Measurements from ENCODE around the gene PARVA. TPM values are rescaled to one million over a fixed set of nuclear protein-coding genes. Genes with fewer than 3 reads are reported as not detected.

Gene PARVA
- total and polyA plus RNA-seq, 2 of the 4 experiments (the other 2 are of a cell fraction): 65.2 to 80.2 TPM

DNA sequence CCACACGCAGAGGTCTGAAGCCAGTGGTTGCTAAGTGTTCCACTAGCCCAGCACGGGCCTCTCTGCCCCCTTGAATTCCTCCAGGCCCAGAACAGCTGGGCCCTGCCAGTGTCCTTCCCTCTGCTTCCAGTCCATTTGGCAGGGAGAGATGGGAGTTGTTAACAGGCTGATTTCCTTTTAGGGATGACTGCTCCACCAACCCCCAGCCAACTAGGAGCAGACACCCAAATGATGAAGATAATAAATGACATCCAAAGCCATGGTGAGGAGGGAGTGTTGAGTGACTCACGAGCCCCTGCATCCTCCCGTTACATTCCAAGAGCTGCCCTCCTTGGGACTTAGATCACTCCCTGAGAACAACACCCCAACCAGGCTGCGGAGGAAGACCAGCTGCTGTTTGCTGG, 20.6 kb downstream of the PARVA start:
- peaks cover 30 to 75% of the 10 kb centered on the region in 2 experiments for H3K79me1 ChIP-seq (ENCODE audit: low read depth in 1 of 2, low read length in 2 of 2)
- peak overlapping the region; percentile 85 for H2BK5ac ChIP-seq (ENCODE audit: low read depth, low read length, poor library complexity, severe bottlenecking)
- intact Hi-C loops (cut with micrococcal nuclease): loop anchor here (1.0 kb wide), 1 partner anchor 12 kb away; no protein-coding TSS in a partner anchor
- no CpG with 5 or more reads among the region's 5 CpGs for WGBS, 2 experiments (ENCODE audit: extremely low coverage in 2 of 2, insufficient read length in 1 of 2)
- H2BK15ac ChIP-seq (ENCODE audit: low read depth, low read length): peak overlapping the region; percentile 6; the same call in 1 of the 3 replicates
- H3K27me3 ChIP-seq (ENCODE audit: control insufficient read depth, insufficient read depth, low read length): no peaks in the 10 kb centered on the region
- H3K36me3 ChIP-seq (ENCODE audit: control insufficient read depth, insufficient read depth, low read length): peaks cover 11% of the 10 kb centered on the region
- peak overlapping the region; percentile 84 for H3K14ac ChIP-seq (replicated peaks; ENCODE audit: low read depth, low read length)
- peak overlapping the region; percentile 4; the same call in 1 of the 2 replicates for H3K4me2 ChIP-seq (ENCODE audit: low read depth, low read length)
- H4K8ac ChIP-seq (ENCODE audit: low read depth in 2 of 2, low read length in 2 of 2): peak overlapping the region; percentile 16 to 80; a peak in 2 of 4 replicates
- peak overlapping the region; percentile 71 for H4K91ac ChIP-seq (ENCODE audit: insufficient read depth, low read depth, low read length)
- peak overlapping the region; percentile 77; the same call in 1 of the 2 replicates for H3K23ac ChIP-seq (ENCODE audit: low read depth, low read length)
- H3K9me1 ChIP-seq (ENCODE audit: insufficient read depth, low read length): peaks cover 16% of the 10 kb centered on the region
- peaks cover 44% of the 10 kb centered on the region for H4K20me1 ChIP-seq (ENCODE audit: insufficient read depth, low read length)
- peak overlapping the region; percentile 50; the same call in 1 of the 2 replicates for H3K18ac ChIP-seq (ENCODE audit: low read depth, low read length)
- H3K9me3 ChIP-seq (ENCODE audit: control insufficient read depth, insufficient read depth, low read length): peaks cover 3% of the 10 kb centered on the region; the same call in 1 of the 2 replicates
- H2AFZ ChIP-seq (replicated peaks; ENCODE audit: low read length, poor library complexity): peak overlapping the region; percentile 64
- peak overlapping the region; percentile 7 for H2AK9ac ChIP-seq (replicated peaks; ENCODE audit: low read depth, low read length, poor library complexity)
- no TSS peak for BruUV-seq (replicated peaks)
- peaks cover 26% of the 10 kb centered on the region for H3K4me1 ChIP-seq (ENCODE audit: control insufficient read depth, insufficient read depth, low read length)
- 0 out of 2 replicates have a peak overlapping the region, but pooled peaks have one; percentile 73 for H2BK20ac ChIP-seq (ENCODE audit: low read depth, low read length)
- H2AK5ac ChIP-seq (ENCODE audit: low read depth, low read length): peak overlapping the region; percentile 81
- H3K4me3 ChIP-seq (ENCODE audit: insufficient read depth, low read depth, low read length): no peak overlapping the region
- DNase-seq: peak; percentile 99
- H3K27ac ChIP-seq (ENCODE audit: insufficient read depth, low read length): peak overlapping the region; percentile 68
- peak overlapping the region; percentile 85 for H3K4ac ChIP-seq (ENCODE audit: low read depth, low read length)
- peak overlapping the region; percentile 51; the same call in 1 of the 2 replicates for H3K9ac ChIP-seq (ENCODE audit: low read depth, low read length)
- H3K56ac ChIP-seq (ENCODE audit: extremely low read depth, insufficient read depth, low read length): peak overlapping the region; percentile 81
- TF ChIP-seq MAZ (IDR thresholded peaks at IDR 0.05; ENCODE audit: borderline replicate concordance, low read depth, low read length) (peak; percentile 87), RCOR1 (IDR thresholded peaks at IDR 0.05; ENCODE audit: insufficient replicate concordance, low read length) (peak; percentile 80), FOS (IDR thresholded peaks at IDR 0.05; ENCODE audit: low read depth, low read length) (peak; percentile 86), BHLHE40 (IDR thresholded peaks at IDR 0.05; ENCODE audit: low read depth, low read length) (peak; percentile 85)
- TF ChIP-seq, protein P1, sequence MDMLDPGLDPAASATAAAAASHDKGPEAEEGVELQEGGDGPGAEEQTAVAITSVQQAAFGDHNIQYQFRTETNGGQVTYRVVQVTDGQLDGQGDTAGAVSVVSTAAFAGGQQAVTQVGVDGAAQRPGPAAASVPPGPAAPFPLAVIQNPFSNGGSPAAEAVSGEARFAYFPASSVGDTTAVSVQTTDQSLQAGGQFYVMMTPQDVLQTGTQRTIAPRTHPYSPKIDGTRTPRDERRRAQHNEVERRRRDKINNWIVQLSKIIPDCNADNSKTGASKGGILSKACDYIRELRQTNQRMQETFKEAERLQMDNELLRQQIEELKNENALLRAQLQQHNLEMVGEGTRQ (IDR thresholded peaks at IDR 0.05; ENCODE audit: low read depth, low read length): no peak
- ChIA-PET CTCF (interaction anchor here (1.1 kb wide), 1 partner anchor 15 kb away, joined by 3 read pairs; no protein-coding TSS in a partner anchor), POLR2A (ENCODE audit: unreplicated experiment) (interaction anchor here (0.6 kb wide), 1 partner anchor 18 kb away, joined by 4 read pairs; no protein-coding TSS in a partner anchor)
- no peak overlapping the region for H4K5ac ChIP-seq (ENCODE audit: low read depth, low read length)
- peak overlapping the region; percentile 83 for H2BK120ac ChIP-seq (ENCODE audit: low read depth, low read length)
- peak; percentile 93 for ATAC-seq (ENCODE audit: low read depth)
- dilution Hi-C loops (cut with HindIII; ENCODE audit: low sequenced_read_pairs, unreplicated experiment): no loop called here
- in situ Hi-C loops (cut with MboI; ENCODE audit: low sequenced_read_pairs): no loop called here
